GM23338 (cell line): ENCODE data around the gene ACAN. TPM values are rescaled to one million over a fixed set of nuclear protein-coding genes. Genes with fewer than 3 reads are reported as not detected.

Experiments used
- ATAC-seq: fragments of 200-7000 bp; cut with Tn5 transposase; 3 replicates; pipeline ENCODE4 v1.9.1; 2020
- DNase-seq: peaks from one replicate; pipeline ENCODE4 v3.0.0-alpha.2; 2015; ENCODE audit warnings: low spot score
- H2AFZ ChIP-seq: fragments of 200-600 bp; sonication (generic); 2 replicates; pipeline ENCODE4 v1.8.0; 2016; ENCODE audit warnings: antibody characterized with exemption, mild to moderate bottlenecking, moderate library complexity
- H3F3A ChIP-seq: fragments of 200-600 bp; sonication (generic); replicated peaks from 2 replicates; pipeline ENCODE4 v1.8.0; 2017; ENCODE audit warnings: antibody characterized with exemption, mixed run types, low read depth
- H3K27ac ChIP-seq: fragments of 200-600 bp; sonication (generic); 2 replicates; pipeline ENCODE4 v1.6.1; 2016; ENCODE audit warnings: low read depth
- H3K27me3 ChIP-seq: fragments of 200-600 bp; sonication (generic); 2 replicates; pipeline ENCODE4 v1.8.0; 2016; ENCODE audit warnings: mild to moderate bottlenecking, mixed run types, moderate library complexity; ENCODE audit not compliant: insufficient read depth
- H3K36me3 ChIP-seq: fragments of 200-600 bp; sonication (generic); 2 replicates; pipeline ENCODE4 v1.8.0; 2016; ENCODE audit warnings: mild to moderate bottlenecking; ENCODE audit not compliant: insufficient read depth
- H3K4me1 ChIP-seq: fragments of 200-600 bp; sonication (generic); 2 replicates; pipeline ENCODE4 v1.8.0; 2016; ENCODE audit warnings: mild to moderate bottlenecking, moderate library complexity; ENCODE audit not compliant: insufficient read depth
- H3K4me2 ChIP-seq: fragments of 200-600 bp; sonication (generic); 2 replicates; pipeline ENCODE4 v1.7.1; 2017; ENCODE audit warnings: mixed run types
- H3K4me3 ChIP-seq: fragments of 200-600 bp; sonication (generic); 2 replicates; pipeline ENCODE4 v1.6.1; 2016; ENCODE audit warnings: mixed run types
- H3K79me2 ChIP-seq: fragments of 200-600 bp; sonication (generic); replicated peaks from 2 replicates; pipeline ENCODE4 v1.8.0; 2017; ENCODE audit warnings: mild to moderate bottlenecking; ENCODE audit not compliant: insufficient read depth
- H3K9me2 ChIP-seq: fragments of 200-600 bp; sonication (generic); 2 replicates; pipeline ENCODE4 v1.8.0; 2017; ENCODE audit not compliant: insufficient read depth
- H4K20me1 ChIP-seq: fragments of 200-600 bp; sonication (generic); replicated peaks from 2 replicates; pipeline ENCODE4 v1.8.0; 2017; ENCODE audit warnings: mild to moderate bottlenecking; ENCODE audit not compliant: insufficient read depth
- H3K27ac Mint-ChIP-seq: 2 replicates; pipeline ENCODE4 v1.8.0; 2020; ENCODE audit warnings: inconsistent platforms, mild to moderate bottlenecking, moderate library complexity, mixed read lengths
- H3K27me3 Mint-ChIP-seq: 3 replicates; pipeline ENCODE4 v1.8.0; 2022; ENCODE audit warnings: low read depth, mild to moderate bottlenecking, moderate library complexity, mixed read lengths, inconsistent platforms; ENCODE audit not compliant: insufficient read depth, poor library complexity
- H3K36me3 Mint-ChIP-seq: 3 replicates; pipeline ENCODE4 v1.8.0; 2021; ENCODE audit warnings: low read depth, mild to moderate bottlenecking, inconsistent platforms, moderate library complexity, mixed read lengths
- H3K4me1 Mint-ChIP-seq: 3 replicates; pipeline ENCODE4 v1.8.0; 2020; ENCODE audit warnings: mild to moderate bottlenecking, inconsistent platforms, mixed read lengths
- H3K4me3 Mint-ChIP-seq: 3 replicates; pipeline ENCODE4 v1.8.0; 2021; ENCODE audit warnings: moderate library complexity, mild to moderate bottlenecking, inconsistent platforms, mixed read lengths
- H3K9me3 Mint-ChIP-seq: 3 replicates; pipeline ENCODE4 v1.8.0; 2020; ENCODE audit warnings: moderate library complexity, mild to moderate bottlenecking, inconsistent platforms, mixed read lengths
- CTCF ChIP-seq, 2 experiments: fragments of 200-600 bp in 1 of 2; sonication (generic) in 1 of 2; conservative IDR thresholded peaks; 2 replicates each; pipeline versions ENCODE4 v1.5.1 to v1.6.1; 2016 to 2017; ENCODE audit warnings: antibody characterized with exemption in 2 of 2, low read depth in 2 of 2, mild to moderate bottlenecking in 2 of 2, moderate library complexity in 1 of 2
- JUNB ChIP-seq: IDR thresholded peaks from one replicate; pipeline ENCODE4 v1.6.1; 2016; ENCODE audit warnings: antibody characterized with exemption; ENCODE audit not compliant: unreplicated experiment
- POLR2AphosphoS5 ChIP-seq: IDR thresholded peaks from 2 replicates; pipeline ENCODE4 v1.6.1; 2016; ENCODE audit warnings: antibody characterized with exemption, low read depth
- REST ChIP-seq: IDR thresholded peaks from one replicate; pipeline ENCODE4 v1.6.1; 2018; ENCODE audit warnings: antibody characterized with exemption; ENCODE audit not compliant: unreplicated experiment
- STAT1 ChIP-seq: IDR thresholded peaks from one replicate; pipeline ENCODE4 v1.6.1; 2016; ENCODE audit warnings: antibody characterized with exemption; ENCODE audit not compliant: unreplicated experiment
- ZNF331 ChIP-seq: fragments of 250-450 bp; sonication (Bioruptor Pico); IDR thresholded peaks from 2 replicates; pipeline ENCODE4 v1.5.0; 2020; ENCODE audit warnings: low read depth, mild to moderate bottlenecking, moderate library complexity
- ZNF462 ChIP-seq: fragments of 250-450 bp; sonication (Bioruptor Pico); IDR thresholded peaks from 2 replicates; pipeline ENCODE4 v1.5.0; 2020; ENCODE audit warnings: mild to moderate bottlenecking, moderate library complexity
- polyA plus RNA-seq: library from polyadenylated mRNA; unstranded; fragments of >200 nt; fragmentation: Nextera tagmentation; extraction: Ambion mirVana; gene quantifications from 2 replicates; pipeline ENCODE4 v1.2.1, GENCODE V29; 2016
- total RNA-seq: library from RNA; depleted of rRNA; stranded (reverse); fragments of >200 nt; shearing (Covaris generic); gene quantifications from 2 replicates; pipeline ENCODE4 v1.2.3, GENCODE V29; 2014

Gene ACAN
- total and polyA plus RNA-seq, 2 experiments from 2014 or later = 2.5 to 4.9 TPM

- H4K20me1 ChIP-seq = peaks cover 31% of the 10 kb centered on the region
These were observed 108.5 kb downstream of the ACAN start for GRCh38 chr15:88911766-88912118.

GRCh38 chr15:88912500-88912921 lies 109.3 kb downstream of the ACAN start:
- Histone ChIP-seq H2AFZ (0 out of 2 replicates have a peak overlapping the region, but pooled peaks have one; percentile 28), H3K27ac (peak overlapping the region; percentile 84), H4K20me1 (peaks cover 31% of the 10 kb centered on the region), H3K27me3 (no peaks in the 10 kb centered on the region), H3K4me2 (peak overlapping the region; percentile 99), H3K9me2 (no peaks in the 10 kb centered on the region), H3K4me3 (peak overlapping the region; percentile 99), H3K4me1 (peaks cover 34% of the 10 kb centered on the region), H3F3A (0 out of 2 replicates have a peak, but pooled peaks cover 3% of the 10 kb centered on the region), H3K36me3 (peaks cover 32% of the 10 kb centered on the region), H3K79me2 (peaks cover 49% of the 10 kb centered on the region)
- Mint-ChIP-seq H3K4me1 (peaks cover 44% of the 10 kb centered on the region), H3K9me3 (no peaks in the 10 kb centered on the region), H3K27me3 (peaks cover 14% of the 10 kb centered on the region), H3K36me3 (peaks cover 51% of the 10 kb centered on the region), H3K4me3 (peak overlapping the region; percentile 91), H3K27ac (peak overlapping the region; percentile 89)
- DNase-seq (peak; percentile 24), ATAC-seq (peak; percentile 6)
- TF ChIP-seq ZNF331 (CRISPR knock-in tag) = no peak
- no peak for TF ChIP-seq STAT1
- TF ChIP-seq REST = no peak
- no peak for TF ChIP-seq ZNF462 (CRISPR knock-in tag)
- TF ChIP-seq JUNB = no peak

More at GRCh38 chr15:88911766-88912118, 108.5 kb downstream of the ACAN start:
- Histone ChIP-seq H3K4me2 (peak overlapping the region; percentile 99), H2AFZ (no peak overlapping the region), H3K9me2 (no peaks in the 10 kb centered on the region), H3K79me2 (peaks cover 49% of the 10 kb centered on the region), H3K27me3 (no peaks in the 10 kb centered on the region), H3K36me3 (peaks cover 32% of the 10 kb centered on the region), H3K4me1 (peaks cover 34% of the 10 kb centered on the region), H3F3A (0 out of 2 replicates have a peak, but pooled peaks cover 7% of the 10 kb centered on the region), H3K4me3 (peak overlapping the region; percentile 99), H3K27ac (peak overlapping the region; percentile 78; the same call in 1 of the 2 replicates)
- TF ChIP-seq POLR2AphosphoS5 (peak; percentile 39; the same call in 1 of the 2 replicates), STAT1 (no peak), CTCF (conservative IDR thresholded peaks at IDR 0.05; ENCODE audit: low read depth in 2 of 2) (peak; percentile 16 to 25; a peak in 2 of 4 replicates)
- Mint-ChIP-seq H3K4me3 (peak overlapping the region; percentile 91), H3K27me3 (peaks cover 14% of the 10 kb centered on the region), H3K4me1 (peaks cover 50% of the 10 kb centered on the region), H3K9me3 (no peaks in the 10 kb centered on the region), H3K36me3 (peaks cover 59% of the 10 kb centered on the region), H3K27ac (peak overlapping the region; percentile 89)
- ATAC-seq (peak; percentile 45), DNase-seq (peak; percentile 63)
